Measurements from ENCODE around the gene CCDC149.

CCDC149 gene

DNA sequence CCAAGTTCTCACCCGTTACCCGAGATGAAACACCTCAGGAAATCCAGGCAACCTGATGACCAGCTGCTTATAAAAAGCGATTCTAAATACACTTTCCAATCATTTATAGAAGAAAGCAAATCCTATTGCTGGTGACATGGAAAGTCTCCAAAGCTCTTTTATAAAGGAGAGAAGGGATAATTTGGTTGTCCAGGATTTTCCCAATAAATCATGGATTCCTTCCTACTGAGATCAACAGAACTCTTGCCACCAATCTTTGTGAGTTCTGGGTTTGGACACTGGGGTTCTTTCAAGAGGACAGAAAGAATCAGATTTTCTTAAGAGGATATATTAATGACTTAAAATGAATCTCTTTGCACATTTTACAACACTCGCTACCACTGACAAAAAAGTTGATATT, 142.2 kb downstream of the CCDC149 start:
- no peak overlapping the region for H3K23ac ChIP-seq (ENCODE audit: low read length)
- no peaks in the 10 kb centered on the region for H3K79me2 ChIP-seq (ENCODE audit: control insufficient read depth, insufficient read depth, low read length, poor library complexity)
- no peak overlapping the region for H3K4ac ChIP-seq (ENCODE audit: low read depth, low read length)
- H3K27ac ChIP-seq (ENCODE audit: low read depth, low read length): no peak overlapping the region
- no peak overlapping the region for H4K12ac ChIP-seq (ENCODE audit: low read depth, low read length)
- H3K4me3 ChIP-seq (ENCODE audit: low read depth, low read length): no peak overlapping the region
- no peak overlapping the region for H2AK5ac ChIP-seq (ENCODE audit: low read length)
- no peak overlapping the region for H3K9ac ChIP-seq (ENCODE audit: low read length)
- no CpG with 5 or more reads among the region's 4 CpGs for WGBS (ENCODE audit: extremely low coverage, insufficient coverage, insufficient read length)
- H3K14ac ChIP-seq (ENCODE audit: low read length): no peak overlapping the region
- H2AFZ ChIP-seq (ENCODE audit: insufficient read depth, low read length, poor library complexity): no peak overlapping the region
- no peak overlapping the region for H4K91ac ChIP-seq (ENCODE audit: low read depth, low read length)
- H2BK12ac ChIP-seq (ENCODE audit: low read length): no peak overlapping the region
- no peak overlapping the region for H2BK5ac ChIP-seq (ENCODE audit: low read depth, low read length, poor library complexity)
- peaks cover 2% of the 10 kb centered on the region for H3K9me3 ChIP-seq (ENCODE audit: insufficient read depth, low read depth, low read length)
- no peak for DNase-seq
- peaks cover 2 to 3% of the 10 kb centered on the region in 2 experiments for H3K4me1 ChIP-seq (ENCODE audit: control insufficient read depth in 1 of 2, insufficient read depth in 2 of 2, low read length in 2 of 2)
- no peak overlapping the region for H3K4me2 ChIP-seq (ENCODE audit: low read length)
- no peak overlapping the region for H2BK120ac ChIP-seq (ENCODE audit: insufficient read depth, low read length, poor library complexity)
- H3K79me1 ChIP-seq (ENCODE audit: low read length): peaks cover under 1% of the 10 kb centered on the region
- H4K8ac ChIP-seq (ENCODE audit: low read depth, low read length): no peak overlapping the region
- no peaks in the 10 kb centered on the region for H3K27me3 ChIP-seq (ENCODE audit: insufficient read depth, low read length)
- no peaks in the 10 kb centered on the region for H3K36me3 ChIP-seq (ENCODE audit: control insufficient read depth in 1 of 2, insufficient read depth in 2 of 2, low read length in 2 of 2)
- H3K18ac ChIP-seq (ENCODE audit: low read length): no peak overlapping the region

DNA sequence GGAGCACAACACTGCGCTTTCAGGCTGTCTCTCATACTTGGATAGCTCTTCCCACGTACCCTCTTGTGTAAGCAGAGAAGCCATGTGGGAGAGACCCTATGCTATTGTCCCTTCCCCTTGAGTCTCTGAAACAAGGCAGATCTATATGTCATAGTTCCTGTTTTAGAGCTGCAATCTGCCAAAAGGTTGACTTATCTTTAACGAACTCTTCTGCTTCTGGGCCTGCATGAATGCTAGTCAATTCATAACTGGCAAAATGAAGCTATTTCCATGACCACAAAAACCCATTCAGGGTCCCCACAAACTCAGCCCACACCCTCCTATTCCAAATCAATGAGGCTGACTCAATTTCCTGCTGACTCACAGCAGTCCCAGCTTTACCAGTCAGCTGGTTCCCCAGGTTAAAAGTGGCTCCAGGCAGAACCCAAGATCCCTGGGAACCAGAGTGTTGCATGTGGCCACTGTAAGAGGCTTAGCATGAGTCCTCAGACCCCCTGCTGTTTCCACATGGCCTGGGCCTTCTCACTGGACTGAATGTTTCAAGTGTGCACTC, 142.7 kb downstream of the CCDC149 start:
- Histone ChIP-seq H3K27ac (ENCODE audit: low read depth, low read length) (no peak overlapping the region), H3K4me1 (ENCODE audit: control insufficient read depth in 1 of 2, insufficient read depth in 2 of 2, low read length in 2 of 2) (peaks cover 2 to 5% of the 10 kb centered on the region in 2 experiments), H3K4ac (ENCODE audit: low read depth, low read length) (no peak overlapping the region), H3K79me1 (ENCODE audit: low read length) (peaks cover 3% of the 10 kb centered on the region), H3K27me3 (ENCODE audit: insufficient read depth, low read length) (no peaks in the 10 kb centered on the region), H2BK5ac (ENCODE audit: low read depth, low read length, poor library complexity) (no peak overlapping the region), H3K9me3 (ENCODE audit: insufficient read depth, low read depth, low read length) (peaks cover 2% of the 10 kb centered on the region), H3K14ac (ENCODE audit: low read length) (no peak overlapping the region), H2AK5ac (ENCODE audit: low read length) (no peak overlapping the region), H3K79me2 (ENCODE audit: control insufficient read depth, insufficient read depth, low read length, poor library complexity) (no peaks in the 10 kb centered on the region), H2BK12ac (ENCODE audit: low read length) (no peak overlapping the region), H2AFZ (ENCODE audit: insufficient read depth, low read length, poor library complexity) (no peak overlapping the region), H3K23ac (ENCODE audit: low read length) (no peak overlapping the region), H4K12ac (ENCODE audit: low read depth, low read length) (no peak overlapping the region), H3K18ac (ENCODE audit: low read length) (no peak overlapping the region), H3K36me3 (ENCODE audit: control insufficient read depth in 1 of 2, insufficient read depth in 2 of 2, low read length in 2 of 2) (no peaks in the 10 kb centered on the region), H4K8ac (ENCODE audit: low read depth, low read length) (no peak overlapping the region), H3K4me3 (ENCODE audit: low read depth, low read length) (no peak overlapping the region), H3K4me2 (ENCODE audit: low read length) (no peak overlapping the region), H4K91ac (ENCODE audit: low read depth, low read length) (no peak overlapping the region), H3K9ac (ENCODE audit: low read length) (no peak overlapping the region), H2BK120ac (ENCODE audit: insufficient read depth, low read length, poor library complexity) (peak overlapping the region; percentile 27)
- WGBS (ENCODE audit: extremely low coverage, insufficient coverage, insufficient read length): no CpG with 5 or more reads among the region's 3 CpGs
- DNase-seq: no peak

DNA sequence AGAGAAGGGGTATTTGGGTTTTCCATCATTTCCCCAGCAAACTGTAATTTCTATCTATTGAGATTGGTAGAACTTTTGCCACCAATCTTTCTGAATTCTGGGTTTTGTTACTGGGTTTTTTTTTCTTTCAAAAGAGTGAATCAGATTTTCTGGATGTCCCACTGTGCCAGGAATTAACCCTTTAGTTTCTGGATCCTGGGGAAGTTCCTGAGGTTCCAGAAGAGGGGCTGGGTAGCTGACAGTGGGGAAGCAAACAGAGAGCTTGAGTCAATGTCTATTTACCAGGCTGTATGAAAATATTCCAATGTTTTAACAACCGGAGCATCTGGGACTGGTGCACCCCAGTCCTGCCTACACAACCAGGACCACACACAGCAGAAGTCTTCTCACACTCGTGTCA, 143.3 kb downstream of the CCDC149 start:
- Histone ChIP-seq H3K4me2 (ENCODE audit: low read length) (no peak overlapping the region), H3K9ac (ENCODE audit: low read length) (no peak overlapping the region), H4K12ac (ENCODE audit: low read depth, low read length) (no peak overlapping the region), H3K36me3 (ENCODE audit: control insufficient read depth in 1 of 2, insufficient read depth in 2 of 2, low read length in 2 of 2) (no peaks in the 10 kb centered on the region), H4K8ac (ENCODE audit: low read depth, low read length) (no peak overlapping the region), H3K23ac (ENCODE audit: low read length) (no peak overlapping the region), H3K4me3 (ENCODE audit: low read depth, low read length) (no peak overlapping the region), H3K18ac (ENCODE audit: low read length) (no peak overlapping the region), H3K27ac (ENCODE audit: low read depth, low read length) (no peak overlapping the region), H3K14ac (ENCODE audit: low read length) (no peak overlapping the region), H2BK120ac (ENCODE audit: insufficient read depth, low read length, poor library complexity) (peak overlapping the region; percentile 27), H3K4ac (ENCODE audit: low read depth, low read length) (no peak overlapping the region), H4K91ac (ENCODE audit: low read depth, low read length) (no peak overlapping the region), H2BK5ac (ENCODE audit: low read depth, low read length, poor library complexity) (no peak overlapping the region), H2BK12ac (ENCODE audit: low read length) (no peak overlapping the region), H3K79me1 (ENCODE audit: low read length) (peaks cover 3% of the 10 kb centered on the region), H3K4me1 (ENCODE audit: control insufficient read depth in 1 of 2, insufficient read depth in 2 of 2, low read length in 2 of 2) (peaks cover 2 to 5% of the 10 kb centered on the region in 2 experiments), H3K9me3 (ENCODE audit: insufficient read depth, low read depth, low read length) (peaks cover 2% of the 10 kb centered on the region), H2AK5ac (ENCODE audit: low read length) (no peak overlapping the region), H3K27me3 (ENCODE audit: insufficient read depth, low read length) (no peaks in the 10 kb centered on the region), H3K79me2 (ENCODE audit: control insufficient read depth, insufficient read depth, low read length, poor library complexity) (no peaks in the 10 kb centered on the region), H2AFZ (ENCODE audit: insufficient read depth, low read length, poor library complexity) (no peak overlapping the region)
- DNase-seq: no peak
- no CpG with 5 or more reads among the region's 2 CpGs for WGBS (ENCODE audit: extremely low coverage, insufficient coverage, insufficient read length)

- Histone ChIP-seq H3K4me2 (ENCODE audit: low read length) (no peak overlapping the region), H3K27me3 (ENCODE audit: insufficient read depth, low read length) (no peaks in the 10 kb centered on the region), H3K18ac (ENCODE audit: low read length) (no peak overlapping the region), H3K9ac (ENCODE audit: low read length) (no peak overlapping the region), H3K14ac (ENCODE audit: low read length) (no peak overlapping the region), H2BK120ac (ENCODE audit: insufficient read depth, low read length, poor library complexity) (no peak overlapping the region), H3K23ac (ENCODE audit: low read length) (no peak overlapping the region), H2AK5ac (ENCODE audit: low read length) (no peak overlapping the region), H3K9me3 (ENCODE audit: insufficient read depth, low read depth, low read length) (peaks cover 2% of the 10 kb centered on the region), H3K4me3 (ENCODE audit: low read depth, low read length) (no peak overlapping the region), H4K12ac (ENCODE audit: low read depth, low read length) (no peak overlapping the region), H2AFZ (ENCODE audit: insufficient read depth, low read length, poor library complexity) (no peak overlapping the region), H3K4ac (ENCODE audit: low read depth, low read length) (no peak overlapping the region), H3K27ac (ENCODE audit: low read depth, low read length) (no peak overlapping the region), H3K4me1 (ENCODE audit: control insufficient read depth in 1 of 2, insufficient read depth in 2 of 2, low read length in 2 of 2) (peaks cover 2 to 5% of the 10 kb centered on the region in 2 experiments), H2BK5ac (ENCODE audit: low read depth, low read length, poor library complexity) (no peak overlapping the region), H3K79me2 (ENCODE audit: control insufficient read depth, insufficient read depth, low read length, poor library complexity) (no peaks in the 10 kb centered on the region), H3K36me3 (ENCODE audit: control insufficient read depth in 1 of 2, insufficient read depth in 2 of 2, low read length in 2 of 2) (no peaks in the 10 kb centered on the region), H2BK12ac (ENCODE audit: low read length) (no peak overlapping the region), H4K8ac (ENCODE audit: low read depth, low read length) (no peak overlapping the region), H3K79me1 (ENCODE audit: low read length) (peaks cover 3% of the 10 kb centered on the region), H4K91ac (ENCODE audit: low read depth, low read length) (no peak overlapping the region)
- no peak for DNase-seq
Measured at GRCh38 chr4:24768604-24769003, 144.2 kb downstream of the CCDC149 start.
